Chondrocyte (in vitro differentiated cells): ENCODE data around the gene PRTN3. TPM values are rescaled to one million over a fixed set of nuclear protein-coding genes. Genes with fewer than 3 reads are reported as not detected.

Source experiments
- DNase-seq: peaks from one replicate; pipeline ENCODE4 v3.0.0; 2021; ENCODE audit warnings: mixed read lengths, low spot score
- H3K27ac Mint-ChIP-seq: one replicate; pipeline ENCODE4 v1.8.0; 2021; ENCODE audit warnings: mild to moderate bottlenecking, moderate library complexity, mixed read lengths; ENCODE audit not compliant: unreplicated experiment
- H3K27me3 Mint-ChIP-seq: 2 replicates; pipeline ENCODE4 v1.8.0; 2021; ENCODE audit warnings: low read depth, mixed read lengths
- H3K36me3 Mint-ChIP-seq: 2 replicates; pipeline ENCODE4 v1.8.0; 2021; ENCODE audit warnings: low read depth, mixed read lengths
- H3K4me1 Mint-ChIP-seq: 2 replicates; pipeline ENCODE4 v1.8.0; 2021; ENCODE audit warnings: low read depth, mild to moderate bottlenecking, mixed read lengths
- H3K4me3 Mint-ChIP-seq: one replicate; pipeline ENCODE4 v1.8.0; 2021; ENCODE audit warnings: mild to moderate bottlenecking, moderate library complexity, mixed read lengths; ENCODE audit not compliant: unreplicated experiment
- H3K9me3 Mint-ChIP-seq: 2 replicates; pipeline ENCODE4 v1.8.0; 2021; ENCODE audit warnings: low read depth, mixed read lengths
- total RNA-seq: library from RNA; stranded (reverse); gene quantifications from 3 replicates; pipeline ENCODE4 v1.2.1, GENCODE V29; 2021
- TF ChIP-seq, protein P1 (sequence below): fragments of 200-600 bp; sonication (generic); IDR thresholded peaks from 2 replicates; pipeline ENCODE4 v1.5.0; 2021; ENCODE audit warnings: antibody characterized with exemption, mild to moderate bottlenecking, moderate library complexity

The PRTN3 gene
- total RNA-seq, 1 donor from 2014 or later: not detected

GRCh38 chr19:879711-880438, 39.1 kb downstream of the PRTN3 start:
- TF ChIP-seq, protein P1, sequence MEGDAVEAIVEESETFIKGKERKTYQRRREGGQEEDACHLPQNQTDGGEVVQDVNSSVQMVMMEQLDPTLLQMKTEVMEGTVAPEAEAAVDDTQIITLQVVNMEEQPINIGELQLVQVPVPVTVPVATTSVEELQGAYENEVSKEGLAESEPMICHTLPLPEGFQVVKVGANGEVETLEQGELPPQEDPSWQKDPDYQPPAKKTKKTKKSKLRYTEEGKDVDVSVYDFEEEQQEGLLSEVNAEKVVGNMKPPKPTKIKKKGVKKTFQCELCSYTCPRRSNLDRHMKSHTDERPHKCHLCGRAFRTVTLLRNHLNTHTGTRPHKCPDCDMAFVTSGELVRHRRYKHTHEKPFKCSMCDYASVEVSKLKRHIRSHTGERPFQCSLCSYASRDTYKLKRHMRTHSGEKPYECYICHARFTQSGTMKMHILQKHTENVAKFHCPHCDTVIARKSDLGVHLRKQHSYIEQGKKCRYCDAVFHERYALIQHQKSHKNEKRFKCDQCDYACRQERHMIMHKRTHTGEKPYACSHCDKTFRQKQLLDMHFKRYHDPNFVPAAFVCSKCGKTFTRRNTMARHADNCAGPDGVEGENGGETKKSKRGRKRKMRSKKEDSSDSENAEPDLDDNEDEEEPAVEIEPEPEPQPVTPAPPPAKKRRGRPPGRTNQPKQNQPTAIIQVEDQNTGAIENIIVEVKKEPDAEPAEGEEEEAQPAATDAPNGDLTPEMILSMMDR: no peak
- H3K4me3 Mint-ChIP-seq: no peak overlapping the region
- H3K36me3 Mint-ChIP-seq: peaks cover 12% of the 10 kb centered on the region
- no peak for DNase-seq
- no peak overlapping the region for H3K27ac Mint-ChIP-seq
- no peaks in the 10 kb centered on the region for H3K9me3 Mint-ChIP-seq
- no peaks in the 10 kb centered on the region for H3K4me1 Mint-ChIP-seq
- H3K27me3 Mint-ChIP-seq: no peaks in the 10 kb centered on the region

- no peak overlapping the region for H3K27ac Mint-ChIP-seq
- no peak for DNase-seq
- H3K4me1 Mint-ChIP-seq: no peaks in the 10 kb centered on the region
- peaks cover 6% of the 10 kb centered on the region for H3K36me3 Mint-ChIP-seq
- H3K4me3 Mint-ChIP-seq: no peak overlapping the region
- H3K9me3 Mint-ChIP-seq: no peaks in the 10 kb centered on the region
- no peaks in the 10 kb centered on the region for H3K27me3 Mint-ChIP-seq
- TF ChIP-seq, protein P1: no peak
Observed at GRCh38 chr19:881385-882071, 40.7 kb downstream of the PRTN3 start.

DNA sequence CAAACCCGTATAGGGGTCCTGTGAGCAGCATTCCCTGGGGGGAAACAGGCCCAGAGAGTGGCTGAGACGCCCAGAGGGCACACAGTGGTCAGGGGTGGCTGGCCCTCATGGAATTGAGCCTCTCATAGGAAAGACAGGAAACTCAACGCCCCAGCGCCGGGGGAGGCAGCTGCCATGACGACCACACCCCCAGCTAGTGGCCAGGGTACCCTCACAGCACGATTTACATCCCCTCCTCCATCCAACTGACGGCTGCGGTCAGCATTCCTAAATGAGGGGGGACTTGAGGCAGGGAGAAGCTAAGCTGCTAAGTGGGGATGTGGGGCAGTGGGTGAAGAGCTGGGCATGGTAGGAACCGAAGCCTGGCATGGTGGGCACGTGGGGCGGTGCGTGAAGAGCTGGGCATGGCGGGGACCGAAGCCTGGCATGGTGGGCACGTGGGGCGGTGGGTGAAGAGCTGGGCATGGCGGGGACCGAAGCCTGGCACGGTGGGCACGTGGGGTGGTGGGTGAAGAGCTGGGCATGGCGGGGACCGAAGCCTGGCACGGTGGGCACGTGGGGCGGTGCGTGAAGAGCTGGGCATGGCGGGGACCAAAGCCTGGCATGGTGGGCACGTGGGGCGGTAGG, 42.2 kb downstream of the PRTN3 start:
- TF ChIP-seq, protein P1: no peak
- Mint-ChIP-seq H3K4me3 (no peak overlapping the region), H3K27me3 (no peaks in the 10 kb centered on the region), H3K27ac (no peak overlapping the region), H3K36me3 (peaks cover 9% of the 10 kb centered on the region), H3K9me3 (no peaks in the 10 kb centered on the region), H3K4me1 (no peaks in the 10 kb centered on the region)
- no peak for DNase-seq

GRCh38 chr19:883661-884211, 42.9 kb downstream of the PRTN3 start:
- no peak overlapping the region for H3K27ac Mint-ChIP-seq
- H3K27me3 Mint-ChIP-seq: no peaks in the 10 kb centered on the region
- DNase-seq: no peak
- no peak overlapping the region for H3K4me3 Mint-ChIP-seq
- no peaks in the 10 kb centered on the region for H3K4me1 Mint-ChIP-seq
- H3K9me3 Mint-ChIP-seq: no peaks in the 10 kb centered on the region
- peaks cover 9% of the 10 kb centered on the region for H3K36me3 Mint-ChIP-seq
- TF ChIP-seq, protein P1: no peak
